LNCAP (cell line): ENCODE measurements around the gene KLHDC10.

Source experiments
- CTCF ChIP-seq: fragments of 450-650 bp; IDR thresholded peaks from 2 replicates; pipeline ENCODE4 v1.5.1; 2017; ENCODE audit warnings: mild to moderate bottlenecking

KLHDC10 gene

GRCh38 chr7:130070861-130071622 is 708 bp downstream of the KLHDC10 start:
- no peak for TF ChIP-seq CTCF

- TF ChIP-seq CTCF: peak; percentile 90
Observed at GRCh38 chr7:130071701-130072622, 1.6 kb downstream of the KLHDC10 start.

- no peak for TF ChIP-seq CTCF
Observed at GRCh38 chr7:130079846-130080394, 9.6 kb downstream of the KLHDC10 start.

GRCh38 chr7:130084037-130084875 is 13.9 kb downstream of the KLHDC10 start:
- peak; percentile 58 for TF ChIP-seq CTCF

- no peak for TF ChIP-seq CTCF
Observed at GRCh38 chr7:130086938-130087337, 16.6 kb downstream of the KLHDC10 start.

- TF ChIP-seq CTCF: no peak
Observed at GRCh38 chr7:130087364-130087763, 17.0 kb downstream of the KLHDC10 start.
